Measurements from ENCODE around the gene NEU1.
"Not testable (repeated sequence)": the region's sequence is repeated elsewhere in the genome, so short reads cannot be mapped to it uniquely, and the experiment has no call there.

The NEU1 gene

DNA sequence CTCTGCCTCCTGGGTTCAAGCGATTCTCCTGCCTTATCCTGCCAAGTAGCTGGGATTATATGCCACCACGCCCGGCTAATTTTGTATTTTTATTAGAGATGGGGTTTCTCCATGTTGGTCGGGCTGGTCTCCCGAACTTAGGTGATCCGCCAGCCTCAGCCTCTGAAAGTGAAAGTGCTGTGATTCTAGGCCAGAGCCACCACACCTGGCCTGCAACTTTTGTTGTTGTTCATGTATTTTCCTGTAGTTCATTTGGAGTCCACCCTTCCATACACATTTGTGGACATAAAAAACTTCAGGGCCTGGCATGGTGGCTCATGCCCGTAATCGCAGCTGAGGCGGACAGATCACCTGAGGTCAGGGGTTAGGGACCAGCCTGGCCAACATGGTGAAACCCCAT, 20.6 kb downstream of the NEU1 start:
- TF ChIP-seq CTCF (IDR thresholded peaks at IDR 0.05; ENCODE audit: low read depth, low read length, missing control alignments): no peak
- no peak overlapping the region for H3K4me3 ChIP-seq (ENCODE audit: low read depth, low read length)
- no peak for DNase-seq (ENCODE audit: low read depth)
- in situ Hi-C loops (cut with HindIII; ENCODE audit: low sequenced_read_pairs): no loop called here

- DNase-seq (ENCODE audit: low read depth); in situ Hi-C loops (cut with HindIII; ENCODE audit: low sequenced_read_pairs); H3K4me3 ChIP-seq (ENCODE audit: low read depth, low read length): not testable (repeated sequence)
Observed at GRCh38 chr6:31839779-31840126, 22.9 kb downstream of the NEU1 start.

GRCh38 chr6:31838968-31839367, 23.7 kb downstream of the NEU1 start:
- in situ Hi-C loops (cut with HindIII; ENCODE audit: low sequenced_read_pairs): no loop called here
- TF ChIP-seq CTCF (IDR thresholded peaks at IDR 0.05; ENCODE audit: low read depth, low read length, missing control alignments): no peak
- no peak for DNase-seq (ENCODE audit: low read depth)
- H3K4me3 ChIP-seq (ENCODE audit: low read depth, low read length): no peak overlapping the region

GRCh38 chr6:31838114-31838553, 24.5 kb downstream of the NEU1 start:
- in situ Hi-C loops (cut with HindIII; ENCODE audit: low sequenced_read_pairs); DNase-seq (ENCODE audit: low read depth): not testable (repeated sequence)
- peak overlapping the region; percentile 78 for H3K4me3 ChIP-seq (ENCODE audit: low read depth, low read length)

GRCh38 chr6:31837369-31838113, 25.1 kb downstream of the NEU1 start:
- peak overlapping the region; percentile 78 for H3K4me3 ChIP-seq (ENCODE audit: low read depth, low read length)
- no peak for TF ChIP-seq CTCF (IDR thresholded peaks at IDR 0.05; ENCODE audit: low read depth, low read length, missing control alignments)
- in situ Hi-C loops (cut with HindIII; ENCODE audit: low sequenced_read_pairs): no loop called here
- no peak for DNase-seq (ENCODE audit: low read depth)

GRCh38 chr6:31836474-31837368, 25.9 kb downstream of the NEU1 start:
- H3K4me3 ChIP-seq (ENCODE audit: low read depth, low read length): peak overlapping the region; percentile 78
- in situ Hi-C loops (cut with HindIII; ENCODE audit: low sequenced_read_pairs): no loop called here
- TF ChIP-seq CTCF (IDR thresholded peaks at IDR 0.05; ENCODE audit: low read depth, low read length, missing control alignments): no peak
- no peak for DNase-seq (ENCODE audit: low read depth)

GRCh38 chr6:31836047-31836473, 26.6 kb downstream of the NEU1 start:
- peak overlapping the region; percentile 78 for H3K4me3 ChIP-seq (ENCODE audit: low read depth, low read length)
- no peak for DNase-seq (ENCODE audit: low read depth)
- in situ Hi-C loops (cut with HindIII; ENCODE audit: low sequenced_read_pairs): no loop called here
- no peak for TF ChIP-seq CTCF (IDR thresholded peaks at IDR 0.05; ENCODE audit: low read depth, low read length, missing control alignments)

All from astrocyte of the cerebellum (primary cell).